KMS-11 (cell line): ENCODE measurements around the gene NKX2-2.

Experiments used
- H2AFZ ChIP-seq: fragments of 200-600 bp; sonication (generic); 2 replicates; pipeline ENCODE4 v1.6.1; 2016; ENCODE audit warnings: antibody characterized with exemption, mixed run types, low read depth
- H3K27ac ChIP-seq: fragments of 200-600 bp; sonication (generic); 2 replicates; pipeline ENCODE4 v1.6.1; 2016; ENCODE audit warnings: mild to moderate bottlenecking, mixed run types
- H3K27me3 ChIP-seq: fragments of 200-600 bp; sonication (generic); 2 replicates; pipeline ENCODE4 v1.6.1; 2017; ENCODE audit warnings: mild to moderate bottlenecking, low read depth, mixed run types, moderate library complexity; ENCODE audit not compliant: insufficient read depth
- H3K36me3 ChIP-seq: fragments of 200-600 bp; sonication (generic); 2 replicates; pipeline ENCODE4 v1.6.1; 2017; ENCODE audit warnings: mild to moderate bottlenecking, mixed run types; ENCODE audit not compliant: insufficient read depth
- H3K4me1 ChIP-seq: fragments of 200-600 bp; sonication (generic); 2 replicates; pipeline ENCODE4 v1.6.1; 2016; ENCODE audit warnings: mild to moderate bottlenecking, low read depth, mixed run types; ENCODE audit not compliant: poor library complexity, severe bottlenecking
- H3K4me2 ChIP-seq: fragments of 200-600 bp; sonication (generic); 2 replicates; pipeline ENCODE4 v1.7.0; 2016; ENCODE audit warnings: mild to moderate bottlenecking, mixed run types
- H3K4me3 ChIP-seq: fragments of 200-600 bp; sonication (generic); IDR thresholded peaks from 2 replicates; pipeline ENCODE4 v1.6.1; 2017; ENCODE audit warnings: low read depth, low read length, mixed read lengths; ENCODE audit not compliant: insufficient read depth
- H3K79me2 ChIP-seq: fragments of 200-600 bp; sonication (generic); 2 replicates; pipeline ENCODE4 v1.6.1; 2016; ENCODE audit warnings: low read depth, mixed run types; ENCODE audit not compliant: insufficient read depth
- H3K9ac ChIP-seq: fragments of 200-600 bp; sonication (generic); 2 replicates; pipeline ENCODE4 v1.6.1; 2016; ENCODE audit warnings: mild to moderate bottlenecking, mixed run types
- H4K20me1 ChIP-seq: fragments of 200-600 bp; sonication (generic); 2 replicates; pipeline ENCODE4 v1.6.1; 2016; ENCODE audit warnings: mild to moderate bottlenecking, mixed run types; ENCODE audit not compliant: insufficient read depth
- TF ChIP-seq, protein P1 (sequence below): fragments of 200-600 bp; sonication (generic); conservative IDR thresholded peaks from 2 replicates; pipeline ENCODE4 v1.6.1; 2017; ENCODE audit warnings: low read depth, mild to moderate bottlenecking, antibody characterized with exemption, low read length, moderate library complexity, mixed read lengths

NKX2-2 gene

DNA sequence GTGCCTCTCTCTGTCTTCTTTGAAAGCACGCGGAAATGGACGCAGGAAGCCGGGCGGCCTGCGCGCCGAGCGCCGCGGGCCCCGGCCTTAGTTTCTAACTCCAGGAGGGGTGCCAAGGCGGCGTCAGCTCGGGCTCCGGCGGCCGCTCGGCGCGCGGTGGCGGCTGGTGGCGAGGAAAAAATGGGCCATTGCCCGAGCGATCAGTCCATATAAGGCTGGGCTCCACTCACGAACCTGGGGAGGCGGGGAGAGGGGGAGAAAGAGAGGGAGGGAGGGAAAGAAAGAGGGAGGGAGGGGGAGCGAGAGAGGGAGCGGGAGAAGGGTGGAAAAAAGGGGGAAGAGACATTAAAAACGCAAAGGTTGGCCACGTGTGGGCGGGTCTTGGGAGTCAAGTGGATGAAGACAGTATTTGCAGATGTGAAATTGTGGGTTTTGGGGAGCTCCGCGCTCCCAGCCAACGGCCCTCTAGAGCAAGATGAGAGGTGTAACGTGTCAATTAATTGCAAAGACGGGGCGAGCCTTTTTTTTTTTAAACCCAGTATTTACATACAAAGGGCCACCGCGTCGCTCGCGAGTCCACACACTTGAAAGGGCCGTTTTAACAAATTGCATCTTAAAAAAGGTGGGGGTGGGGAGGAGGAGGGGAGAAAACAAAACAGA is at the start of gene NKX2-2:
Gene NKX2-2, minus strand, starts transcription at position 184 of the 660 bp plus-strand sequence. CDS start 395 bp downstream, outside the sequence.
- H3K4me2 ChIP-seq, result no peak within 1 kb of the TSS
- no peaks in the 10 kb centered on the region for H3K36me3 ChIP-seq
- no peak within 1 kb of the TSS for H3K4me3 ChIP-seq
- H2AFZ ChIP-seq, result no peak within 1 kb of the TSS
- H3K9ac ChIP-seq, result no peak within 1 kb of the TSS
- no peaks in the 10 kb centered on the region for H3K4me1 ChIP-seq
- no peaks in the 10 kb centered on the region for H4K20me1 ChIP-seq
- H3K27ac ChIP-seq, result no peak within 1 kb of the TSS
- TF ChIP-seq, protein P1, sequence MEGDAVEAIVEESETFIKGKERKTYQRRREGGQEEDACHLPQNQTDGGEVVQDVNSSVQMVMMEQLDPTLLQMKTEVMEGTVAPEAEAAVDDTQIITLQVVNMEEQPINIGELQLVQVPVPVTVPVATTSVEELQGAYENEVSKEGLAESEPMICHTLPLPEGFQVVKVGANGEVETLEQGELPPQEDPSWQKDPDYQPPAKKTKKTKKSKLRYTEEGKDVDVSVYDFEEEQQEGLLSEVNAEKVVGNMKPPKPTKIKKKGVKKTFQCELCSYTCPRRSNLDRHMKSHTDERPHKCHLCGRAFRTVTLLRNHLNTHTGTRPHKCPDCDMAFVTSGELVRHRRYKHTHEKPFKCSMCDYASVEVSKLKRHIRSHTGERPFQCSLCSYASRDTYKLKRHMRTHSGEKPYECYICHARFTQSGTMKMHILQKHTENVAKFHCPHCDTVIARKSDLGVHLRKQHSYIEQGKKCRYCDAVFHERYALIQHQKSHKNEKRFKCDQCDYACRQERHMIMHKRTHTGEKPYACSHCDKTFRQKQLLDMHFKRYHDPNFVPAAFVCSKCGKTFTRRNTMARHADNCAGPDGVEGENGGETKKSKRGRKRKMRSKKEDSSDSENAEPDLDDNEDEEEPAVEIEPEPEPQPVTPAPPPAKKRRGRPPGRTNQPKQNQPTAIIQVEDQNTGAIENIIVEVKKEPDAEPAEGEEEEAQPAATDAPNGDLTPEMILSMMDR, result no peak
- H3K79me2 ChIP-seq, result no peaks in the 10 kb centered on the region
- H3K27me3 ChIP-seq, result peaks cover 3% of the 10 kb centered on the region

DNA sequence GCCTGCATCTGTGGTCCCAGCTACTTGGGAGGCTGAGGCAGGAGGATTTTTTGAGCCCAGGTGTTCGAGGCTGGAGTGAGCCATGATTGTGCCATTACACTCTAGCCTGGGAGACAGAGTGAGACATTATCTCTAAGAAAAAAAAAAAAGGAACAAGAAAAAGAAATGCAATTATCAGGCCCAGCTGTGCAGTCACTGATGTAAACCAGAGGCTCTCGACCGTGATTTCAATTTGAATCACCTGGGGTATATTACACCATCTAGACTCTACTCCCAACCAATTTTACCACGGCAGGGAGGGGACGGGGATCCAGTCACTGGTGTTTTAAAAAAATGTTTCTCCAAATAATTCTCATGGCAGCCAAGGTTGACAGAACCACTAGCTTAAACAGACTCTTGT is 48.8 kb upstream of the NKX2-2 start:
- Histone ChIP-seq H2AFZ (no peak overlapping the region), H3K4me2 (no peak overlapping the region), H3K9ac (no peak overlapping the region), H3K27me3 (no peaks in the 10 kb centered on the region), H3K27ac (no peak overlapping the region), H4K20me1 (no peaks in the 10 kb centered on the region), H3K79me2 (no peaks in the 10 kb centered on the region), H3K4me3 (no peak overlapping the region), H3K36me3 (no peaks in the 10 kb centered on the region), H3K4me1 (peaks cover 11% of the 10 kb centered on the region)
- TF ChIP-seq, protein P1, result no peak

DNA sequence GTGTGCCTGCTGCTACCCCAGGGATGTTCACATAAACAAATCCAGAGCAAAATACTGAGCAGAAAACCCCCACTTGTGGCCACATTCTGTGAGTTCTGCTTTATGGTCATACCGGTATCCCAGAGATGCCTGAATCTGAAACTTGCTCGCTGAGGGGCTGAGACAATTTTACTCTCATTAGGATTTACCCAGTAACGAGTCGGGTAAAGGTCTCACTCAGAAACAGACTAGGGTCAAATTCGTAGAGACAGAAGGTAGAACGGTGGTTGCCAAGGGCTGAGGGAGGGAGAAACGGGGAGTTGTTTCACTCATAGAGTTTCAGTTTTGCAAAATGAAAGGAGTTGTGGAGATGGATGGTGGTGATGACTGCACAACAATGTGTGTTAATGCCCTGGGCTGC is 45.4 kb upstream of the NKX2-2 start:
- no peaks in the 10 kb centered on the region for H4K20me1 ChIP-seq
- peaks cover 11% of the 10 kb centered on the region for H3K4me1 ChIP-seq
- H3K27ac ChIP-seq, result peak overlapping the region; percentile 55
- H2AFZ ChIP-seq, result peak overlapping the region; percentile 55
- no peak overlapping the region; the same call in 1 of the 2 replicates for H3K9ac ChIP-seq
- TF ChIP-seq, protein P1, result no peak
- H3K4me3 ChIP-seq, result no peak overlapping the region
- H3K4me2 ChIP-seq, result peak overlapping the region; percentile 50
- no peaks in the 10 kb centered on the region for H3K36me3 ChIP-seq
- H3K27me3 ChIP-seq, result no peaks in the 10 kb centered on the region
- H3K79me2 ChIP-seq, result no peaks in the 10 kb centered on the region

DNA sequence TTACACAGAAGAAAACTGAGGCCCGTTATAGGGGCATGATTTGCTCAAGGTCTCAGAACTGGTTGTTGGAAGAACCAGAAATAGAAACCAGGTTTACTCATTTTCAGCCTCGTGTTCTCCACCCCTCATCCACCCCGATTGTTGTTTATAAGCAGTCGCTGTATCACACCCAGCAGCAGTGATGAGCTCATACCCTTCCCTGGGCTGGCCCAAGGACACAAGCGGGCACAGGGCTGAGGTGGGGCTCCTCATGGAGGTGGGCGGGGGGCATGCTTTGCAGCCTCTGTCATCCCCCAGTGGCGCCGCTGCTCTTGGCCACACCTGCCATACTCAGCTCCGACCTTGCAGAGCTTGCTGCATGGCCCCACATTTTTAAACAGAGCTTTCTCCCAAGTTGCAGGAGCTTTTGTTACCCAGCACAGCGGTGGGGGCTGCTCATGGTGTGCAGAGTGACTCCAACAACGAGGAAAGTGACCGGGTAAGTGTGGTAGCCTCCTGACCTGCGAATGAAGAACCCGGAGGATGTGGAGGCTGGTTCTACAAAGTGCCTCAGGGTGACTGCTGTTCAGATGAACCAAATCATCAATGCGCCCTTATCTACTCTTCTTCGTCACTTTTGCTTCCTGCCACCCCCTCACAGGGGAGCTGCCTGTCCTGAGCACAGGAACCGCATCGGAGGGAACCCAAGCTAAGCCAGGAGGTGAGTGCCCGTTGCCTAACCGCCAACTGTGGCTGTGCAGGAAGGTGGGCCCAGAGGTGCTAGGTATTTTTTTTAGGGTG is 43.6 kb upstream of the NKX2-2 start:
- Histone ChIP-seq H3K4me1 (peaks cover 11% of the 10 kb centered on the region), H3K36me3 (no peaks in the 10 kb centered on the region), H3K9ac (no peak overlapping the region), H4K20me1 (no peaks in the 10 kb centered on the region), H3K27ac (no peak overlapping the region), H2AFZ (no peak overlapping the region), H3K27me3 (no peaks in the 10 kb centered on the region), H3K4me2 (no peak overlapping the region), H3K79me2 (no peaks in the 10 kb centered on the region), H3K4me3 (no peak overlapping the region)
- TF ChIP-seq, protein P1, result no peak
